Gastroesophageal sphincter (tissue), 3 donors: ENCODE data around the gene PARD3B.

Experiments
- POLR2A ChIP-seq, 2 donors: fragments of 450-650 bp; IDR thresholded peaks; one replicate each; pipeline ENCODE4 v1.6.1; 2017; ENCODE audit warnings: antibody characterized with exemption in 2 of 2, mild to moderate bottlenecking in 2 of 2, moderate library complexity in 1 of 2
- POLR2AphosphoS5 ChIP-seq: sonication (generic); formaldehyde crosslinking; IDR thresholded peaks from one replicate; pipeline ENCODE4 v1.6.1; 2017; ENCODE audit warnings: antibody characterized with exemption
- TF ChIP-seq, protein P1 (sequence below), 4 experiments: fragments of 200-600 bp in 2 of 4; fragments of 450-650 bp in 2 of 4; sonication (generic) in 1 of 4; IDR thresholded peaks; one replicate each; pipeline ENCODE4 v1.5.1; 2017 to 2019; ENCODE audit warnings: antibody characterized with exemption in 4 of 4, mild to moderate bottlenecking in 2 of 4, moderate library complexity in 2 of 4

DNA sequence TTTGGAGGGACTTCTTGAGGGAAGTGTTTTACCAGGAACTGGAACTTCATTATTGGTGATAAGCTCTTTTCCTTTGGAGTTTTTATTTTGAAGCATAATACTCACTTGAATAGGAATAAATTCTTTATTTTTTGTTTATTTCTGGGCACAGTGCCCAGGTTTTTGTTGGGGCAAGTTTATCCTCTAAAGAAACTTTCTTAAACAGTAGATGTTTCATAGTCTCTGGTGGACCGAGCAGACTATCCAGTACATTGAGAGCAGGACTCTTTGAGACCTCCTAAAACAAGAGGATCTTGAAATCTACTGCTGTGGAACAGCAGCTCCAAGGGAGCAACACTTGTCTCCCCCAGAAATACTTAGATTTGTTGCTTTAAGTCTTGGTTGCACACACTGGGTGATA, 109.4 kb downstream of the PARD3B start:
- TF ChIP-seq POLR2A (IDR thresholded peaks at IDR 0.05): no peak
- TF ChIP-seq, protein P1, sequence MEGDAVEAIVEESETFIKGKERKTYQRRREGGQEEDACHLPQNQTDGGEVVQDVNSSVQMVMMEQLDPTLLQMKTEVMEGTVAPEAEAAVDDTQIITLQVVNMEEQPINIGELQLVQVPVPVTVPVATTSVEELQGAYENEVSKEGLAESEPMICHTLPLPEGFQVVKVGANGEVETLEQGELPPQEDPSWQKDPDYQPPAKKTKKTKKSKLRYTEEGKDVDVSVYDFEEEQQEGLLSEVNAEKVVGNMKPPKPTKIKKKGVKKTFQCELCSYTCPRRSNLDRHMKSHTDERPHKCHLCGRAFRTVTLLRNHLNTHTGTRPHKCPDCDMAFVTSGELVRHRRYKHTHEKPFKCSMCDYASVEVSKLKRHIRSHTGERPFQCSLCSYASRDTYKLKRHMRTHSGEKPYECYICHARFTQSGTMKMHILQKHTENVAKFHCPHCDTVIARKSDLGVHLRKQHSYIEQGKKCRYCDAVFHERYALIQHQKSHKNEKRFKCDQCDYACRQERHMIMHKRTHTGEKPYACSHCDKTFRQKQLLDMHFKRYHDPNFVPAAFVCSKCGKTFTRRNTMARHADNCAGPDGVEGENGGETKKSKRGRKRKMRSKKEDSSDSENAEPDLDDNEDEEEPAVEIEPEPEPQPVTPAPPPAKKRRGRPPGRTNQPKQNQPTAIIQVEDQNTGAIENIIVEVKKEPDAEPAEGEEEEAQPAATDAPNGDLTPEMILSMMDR (IDR thresholded peaks at IDR 0.05): no peak
- no peak for TF ChIP-seq POLR2AphosphoS5
